RCC 7860 (cell line): ENCODE results near the gene CRIP2.
A peak's percentile ranks its signal among the peaks of the same experiment; 100 is the strongest.

Source experiments
- DNase-seq: peaks from one replicate; pipeline ENCODE4 v3.0.0-alpha.2; 2015; ENCODE audit warnings: low spot score
- FAIRE-seq: peaks from 2 replicates; lab custom pipeline; 2012; peaks lifted over from hg19 to GRCh38; lab: Jason Lieb, UNC

CRIP2 gene

DNA sequence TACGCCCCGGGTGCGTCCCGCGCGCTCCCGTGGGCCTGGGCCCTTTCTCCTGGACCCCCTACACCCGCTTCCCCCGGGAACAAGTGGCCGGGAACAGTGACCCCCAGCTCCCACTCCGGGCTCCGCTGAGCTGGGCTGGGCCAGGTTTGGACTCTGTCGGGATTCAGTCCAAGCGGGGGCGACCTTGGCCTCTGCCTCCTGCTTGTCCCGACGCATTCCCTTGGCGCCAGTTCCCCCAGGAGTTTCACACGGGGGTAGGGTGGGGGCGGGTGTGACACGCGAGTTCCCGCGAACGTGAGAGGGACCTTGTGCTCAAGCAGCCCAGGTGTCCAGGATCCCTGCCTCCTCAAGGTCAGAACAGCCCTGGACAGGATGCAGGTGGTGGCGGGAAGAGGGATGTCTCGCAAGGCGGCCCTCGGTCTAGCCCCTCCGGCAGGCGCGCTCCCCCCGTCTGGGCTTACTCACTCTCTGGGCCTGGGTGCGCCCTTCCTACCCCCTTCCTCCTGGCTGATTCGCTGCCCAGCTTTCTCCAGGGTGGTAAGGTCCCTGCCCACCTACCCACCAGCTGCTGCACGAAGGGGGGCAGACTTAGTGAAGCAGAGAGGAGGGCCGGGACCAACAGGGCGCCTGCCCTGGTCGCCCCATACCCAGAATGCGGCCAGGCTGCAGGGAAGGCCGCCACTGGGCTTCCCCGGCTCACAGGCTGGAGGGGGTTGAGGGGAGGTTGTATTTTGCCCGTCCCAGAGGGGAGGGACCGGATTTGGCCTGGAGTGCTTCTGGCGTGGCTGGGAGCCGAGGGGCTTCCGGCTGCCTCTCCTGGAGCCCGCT, 862 bp downstream of the CRIP2 start:
- no peak for FAIRE-seq
- peak; percentile 36 for DNase-seq

DNA sequence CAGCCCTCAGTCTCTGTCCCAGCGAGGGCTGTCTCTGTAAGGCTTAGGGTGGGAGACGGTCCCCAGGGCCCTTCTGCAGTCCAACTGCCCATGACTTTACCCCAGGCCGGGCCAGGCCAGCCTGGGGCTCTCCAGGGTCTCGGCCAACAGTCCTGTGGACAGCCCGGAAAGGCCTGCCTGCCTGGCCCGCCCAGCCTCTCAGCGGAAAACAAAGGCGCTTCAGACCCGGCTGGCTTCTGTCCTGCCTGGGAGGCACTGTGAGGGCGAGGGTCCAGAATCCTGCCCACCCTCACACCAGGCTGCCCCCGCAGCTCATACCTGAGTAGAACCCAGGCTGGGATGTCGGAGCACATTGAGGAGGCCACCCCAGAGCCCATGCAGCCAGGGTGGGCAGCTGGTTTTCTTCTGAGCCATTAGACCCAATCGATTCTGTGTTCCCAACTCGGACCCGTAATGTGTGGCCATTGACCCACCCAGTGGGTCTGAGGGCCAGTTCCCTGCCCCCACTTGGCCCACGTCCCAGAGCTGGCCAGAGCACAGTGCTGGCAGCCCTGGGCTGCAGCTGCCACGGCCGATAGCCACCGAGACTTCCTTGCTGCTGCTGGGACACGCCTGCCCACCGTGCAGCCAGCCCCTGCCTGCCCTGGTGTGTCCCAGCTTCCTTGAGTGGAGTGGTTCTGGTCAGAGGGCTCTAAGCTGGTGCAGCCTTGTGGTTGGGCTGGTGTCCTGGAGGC, 1.6 kb downstream of the CRIP2 start:
- DNase-seq (peak; percentile 14), FAIRE-seq (no peak)

DNA sequence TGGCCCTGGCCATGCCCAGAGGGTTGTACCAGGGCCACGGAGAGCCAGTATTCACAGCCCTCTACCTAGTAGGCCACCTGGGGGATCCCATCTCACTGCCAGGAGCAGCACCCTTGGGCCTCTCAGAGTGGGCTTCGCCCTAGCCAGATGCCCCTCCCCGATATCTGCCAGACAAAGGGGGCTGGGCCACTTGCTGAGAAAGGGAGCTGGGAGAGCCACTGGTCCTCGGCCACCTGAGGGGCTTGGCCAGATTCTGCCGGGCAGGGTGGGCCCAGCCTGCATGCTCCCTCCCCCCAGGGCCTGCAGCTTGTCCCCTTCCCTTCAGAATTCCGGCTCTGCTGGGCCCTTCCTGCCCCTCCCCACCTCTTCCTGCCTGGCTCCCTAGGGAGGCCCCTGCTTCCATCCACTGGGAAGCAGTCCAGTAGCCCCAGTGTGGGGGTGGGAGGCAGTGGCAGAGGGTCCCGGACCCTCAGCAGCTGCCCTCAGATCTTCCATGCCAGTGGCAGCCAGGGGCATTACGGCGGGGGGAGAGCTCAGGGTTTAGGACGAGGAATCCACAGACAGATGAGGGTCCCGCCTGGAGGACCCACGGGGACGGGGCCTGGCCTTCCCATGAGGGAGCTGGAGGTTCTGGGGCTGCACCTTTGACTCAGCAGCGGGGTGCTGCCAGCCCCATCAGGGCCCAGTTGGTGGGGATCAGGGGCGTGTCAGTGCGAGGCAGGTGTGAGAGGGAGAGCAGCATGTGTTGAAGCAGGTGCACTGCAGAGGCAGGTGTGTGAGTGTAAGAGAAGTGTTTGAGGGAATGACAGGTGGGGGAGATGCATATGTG, 2.4 kb downstream of the CRIP2 start:
- DNase-seq, result no peak

DNA sequence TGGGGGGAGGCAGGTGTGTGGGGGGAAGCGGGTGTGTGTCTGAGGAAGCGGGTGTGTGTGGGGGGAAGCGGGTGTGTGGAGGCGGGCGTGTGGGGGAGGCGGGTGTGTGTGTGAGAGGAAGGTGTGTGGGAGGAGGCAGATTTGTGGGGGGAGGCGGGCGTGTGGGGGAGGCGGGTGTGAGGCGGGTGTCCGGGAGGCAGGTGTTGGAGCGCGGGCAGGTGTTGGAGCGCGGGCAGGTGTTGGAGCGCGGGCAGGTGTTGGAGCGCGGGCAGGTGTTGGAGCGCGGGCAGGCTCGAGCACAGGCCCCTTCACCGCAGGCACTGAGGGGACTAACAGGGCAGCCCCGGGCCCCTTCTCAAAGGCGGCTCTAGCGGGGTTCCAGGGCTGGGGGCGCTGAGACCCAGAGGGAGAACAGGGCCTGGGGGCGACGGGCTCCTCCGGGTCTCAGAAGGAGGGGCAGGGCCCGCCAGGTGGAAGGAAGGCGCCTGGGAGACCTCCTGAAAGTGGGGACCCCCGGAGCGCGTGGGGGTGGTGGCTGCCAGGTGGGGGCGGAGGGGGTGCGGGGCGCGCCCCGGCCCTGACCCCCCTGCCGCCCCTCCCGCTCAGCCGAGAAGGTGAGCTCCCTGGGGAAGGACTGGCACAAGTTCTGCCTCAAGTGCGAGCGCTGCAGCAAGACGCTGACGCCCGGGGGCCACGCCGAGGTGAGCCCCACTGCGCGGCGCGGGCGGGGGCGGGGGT, 3.2 kb downstream of the CRIP2 start:
- no peak for FAIRE-seq
- no peak for DNase-seq

More for the DNA sequence above, 2.4 kb downstream of the CRIP2 start:
- no peak for FAIRE-seq

DNA sequence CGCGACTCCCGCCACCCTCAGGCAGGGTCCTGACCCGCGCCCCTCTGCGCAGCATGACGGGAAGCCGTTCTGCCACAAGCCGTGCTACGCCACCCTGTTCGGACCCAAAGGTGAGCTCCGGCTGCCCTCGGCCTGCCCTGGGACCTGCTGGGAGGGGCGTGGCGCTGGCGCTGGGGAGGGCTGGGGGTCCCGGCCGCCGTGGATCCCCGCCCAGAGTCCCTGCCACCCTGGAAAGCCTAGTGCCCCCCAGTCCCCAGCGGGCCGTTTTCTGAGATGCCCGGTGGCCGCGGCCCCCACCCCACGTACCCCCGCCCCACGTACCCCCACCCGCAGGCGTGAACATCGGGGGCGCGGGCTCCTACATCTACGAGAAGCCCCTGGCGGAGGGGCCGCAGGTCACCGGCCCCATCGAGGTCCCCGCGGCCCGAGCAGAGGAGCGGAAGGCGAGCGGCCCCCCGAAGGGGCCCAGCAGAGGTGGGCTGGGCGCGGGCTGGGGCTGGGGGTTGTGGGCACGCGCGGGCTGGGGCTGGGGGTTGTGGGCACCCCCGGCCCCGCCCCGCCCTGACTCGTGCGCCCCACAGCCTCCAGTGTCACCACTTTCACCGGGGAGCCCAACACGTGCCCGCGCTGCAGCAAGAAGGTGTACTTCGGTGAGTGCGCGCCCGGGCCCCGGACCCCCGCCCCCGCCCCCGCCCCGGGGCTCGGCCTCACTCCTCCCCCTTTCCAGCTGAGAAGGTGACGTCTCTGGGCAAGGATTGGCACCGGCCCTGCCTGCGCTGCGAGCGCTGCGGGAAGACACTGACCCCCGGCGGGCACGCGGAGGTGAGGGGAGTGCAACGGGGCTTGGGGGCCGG, 4.0 kb downstream of the CRIP2 start:
- no peak for DNase-seq

DNA sequence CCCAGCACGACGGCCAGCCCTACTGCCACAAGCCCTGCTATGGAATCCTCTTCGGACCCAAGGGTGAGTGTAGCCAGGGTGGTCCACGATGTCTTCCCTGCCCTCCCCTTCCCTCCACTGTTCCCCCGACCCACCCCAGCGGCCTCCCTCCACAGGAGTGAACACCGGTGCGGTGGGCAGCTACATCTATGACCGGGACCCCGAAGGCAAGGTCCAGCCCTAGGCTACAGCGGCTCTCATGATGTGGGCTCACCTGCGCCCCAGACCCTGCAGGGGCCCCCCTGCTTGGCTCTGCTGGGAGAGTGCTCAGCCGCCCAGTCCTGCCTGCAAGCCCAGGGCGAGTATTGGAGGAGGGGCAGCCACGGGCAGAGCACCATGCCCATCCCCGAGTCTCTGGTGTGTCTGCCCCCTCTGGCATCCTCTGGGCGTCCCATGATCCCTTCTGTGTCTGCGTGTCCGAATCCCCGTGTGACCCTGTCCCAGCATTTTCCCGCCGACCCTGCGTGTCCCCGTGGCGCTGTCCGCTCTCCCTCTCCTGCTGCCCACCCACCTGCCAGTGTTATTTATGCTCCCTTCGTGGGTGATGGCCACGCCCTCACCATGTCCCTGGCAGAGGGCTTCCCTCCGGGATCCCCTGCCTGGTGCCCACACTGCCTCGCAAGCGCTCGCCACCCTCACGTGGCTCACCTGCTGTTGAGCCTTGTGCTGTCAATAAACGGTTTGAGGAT, 5.0 kb downstream of the CRIP2 start:
- no peak for FAIRE-seq

More for the DNA sequence above, 4.0 kb downstream of the CRIP2 start:
- FAIRE-seq, result no peak

DNA sequence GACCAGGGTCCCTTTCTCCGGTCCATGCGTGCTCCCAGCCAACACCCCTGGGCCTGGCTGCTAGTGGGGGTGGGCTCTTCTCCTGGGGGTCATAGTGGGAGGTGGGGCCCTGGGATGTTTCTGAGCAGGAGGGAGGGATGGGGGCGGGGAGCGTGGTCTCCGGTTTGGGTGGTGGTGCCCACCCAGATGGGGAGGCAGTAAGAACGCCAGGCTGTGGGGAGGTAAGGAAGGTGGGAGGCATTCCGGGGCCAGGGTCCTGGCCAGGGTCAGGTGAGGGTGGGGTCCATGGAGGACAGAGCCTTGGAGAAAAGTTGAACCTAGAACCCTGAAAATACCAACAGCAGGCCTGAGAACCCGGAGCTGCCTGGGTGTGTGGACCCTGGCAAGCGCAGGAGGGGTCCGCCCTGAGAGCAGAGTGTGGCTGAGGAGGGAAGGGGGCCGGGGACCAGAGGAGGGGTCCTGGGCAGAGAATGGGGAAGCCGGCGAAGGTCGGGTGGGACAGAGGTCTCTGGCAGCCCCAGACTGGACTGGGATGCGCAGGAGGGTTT, 5.7 kb downstream of the CRIP2 start:
- FAIRE-seq (no peak), DNase-seq (no peak)

More for the DNA sequence above, 5.0 kb downstream of the CRIP2 start:
- no peak for DNase-seq

DNA sequence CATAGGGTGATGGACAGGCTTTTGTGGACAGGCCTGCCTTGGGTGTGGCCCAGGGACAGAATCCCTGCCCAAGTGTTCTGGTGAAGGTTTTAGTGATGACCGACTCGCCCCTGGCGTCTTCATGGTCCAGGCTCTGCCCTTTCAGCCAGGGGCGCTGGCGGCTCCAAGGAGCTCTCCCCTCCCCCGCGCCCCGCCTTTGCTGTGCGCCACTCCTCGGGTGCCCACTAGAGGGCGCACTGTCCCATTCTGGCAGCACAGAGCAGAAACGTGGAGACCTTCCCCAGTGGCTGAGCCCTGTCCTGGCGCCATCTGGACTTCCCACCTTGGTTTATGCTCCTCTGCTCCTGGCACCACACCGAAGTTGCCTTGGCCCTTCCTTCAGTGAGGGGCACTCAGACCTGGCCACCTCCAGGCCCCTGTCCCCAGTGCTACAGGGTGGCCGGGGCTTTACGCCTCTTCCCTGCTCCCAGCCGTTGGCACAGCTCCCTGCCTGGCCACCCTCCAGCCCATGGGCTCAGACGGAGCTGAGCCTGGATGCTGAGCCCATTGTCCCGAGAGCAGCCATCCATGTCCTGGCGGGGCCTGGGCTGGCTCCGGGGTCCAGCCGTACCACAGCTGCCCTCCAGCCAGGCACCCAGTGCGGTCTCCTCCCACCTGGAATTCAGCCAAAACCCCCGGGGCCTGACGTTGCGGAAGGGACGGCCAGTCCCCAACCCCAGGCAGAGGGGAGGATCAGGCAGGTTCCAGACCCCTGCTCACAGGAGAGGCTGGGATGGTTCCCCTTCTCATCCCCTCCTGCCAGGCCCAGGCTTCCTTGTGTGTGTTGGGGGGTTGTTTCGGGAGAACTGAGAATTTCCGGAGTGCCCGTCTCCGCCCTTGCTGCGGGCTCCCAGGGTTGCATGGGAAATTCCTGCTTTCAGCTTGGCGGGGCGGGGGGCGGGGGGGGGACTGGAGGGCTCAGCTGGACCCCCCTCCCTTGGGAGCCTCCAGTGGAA, 6.5 kb downstream of the CRIP2 start:
- no peak for FAIRE-seq
- DNase-seq, result peak; percentile 72

DNA sequence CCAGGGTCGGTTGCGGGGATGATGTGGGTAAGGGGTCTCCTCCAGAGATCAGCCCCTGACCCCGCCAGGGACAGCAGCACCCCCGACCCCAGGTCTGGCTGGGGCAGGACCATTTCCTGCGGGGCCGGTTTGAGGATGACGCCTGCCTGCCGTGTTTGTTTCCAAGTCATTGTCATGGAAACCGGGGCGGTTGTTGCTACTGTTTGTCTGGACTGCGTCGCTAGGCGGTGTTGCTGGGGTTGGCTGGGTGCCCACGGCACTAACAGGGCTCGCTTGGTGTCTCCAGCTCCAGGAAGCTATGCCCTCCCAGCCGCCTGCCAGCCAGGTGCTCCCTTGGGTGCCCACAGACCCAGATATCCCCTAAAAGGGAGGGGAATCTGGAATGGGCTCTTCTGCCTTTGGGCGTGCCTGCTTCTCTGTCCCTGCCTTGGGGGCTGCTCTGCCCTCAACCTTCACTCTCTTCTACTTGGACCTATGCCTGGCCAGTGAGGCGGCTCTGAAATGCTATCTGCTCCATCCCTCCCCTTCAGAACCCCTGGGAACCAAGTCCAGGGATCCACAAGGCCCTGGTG, 7.4 kb downstream of the CRIP2 start:
- peak; percentile 91 for DNase-seq
- FAIRE-seq, result no peak

DNA sequence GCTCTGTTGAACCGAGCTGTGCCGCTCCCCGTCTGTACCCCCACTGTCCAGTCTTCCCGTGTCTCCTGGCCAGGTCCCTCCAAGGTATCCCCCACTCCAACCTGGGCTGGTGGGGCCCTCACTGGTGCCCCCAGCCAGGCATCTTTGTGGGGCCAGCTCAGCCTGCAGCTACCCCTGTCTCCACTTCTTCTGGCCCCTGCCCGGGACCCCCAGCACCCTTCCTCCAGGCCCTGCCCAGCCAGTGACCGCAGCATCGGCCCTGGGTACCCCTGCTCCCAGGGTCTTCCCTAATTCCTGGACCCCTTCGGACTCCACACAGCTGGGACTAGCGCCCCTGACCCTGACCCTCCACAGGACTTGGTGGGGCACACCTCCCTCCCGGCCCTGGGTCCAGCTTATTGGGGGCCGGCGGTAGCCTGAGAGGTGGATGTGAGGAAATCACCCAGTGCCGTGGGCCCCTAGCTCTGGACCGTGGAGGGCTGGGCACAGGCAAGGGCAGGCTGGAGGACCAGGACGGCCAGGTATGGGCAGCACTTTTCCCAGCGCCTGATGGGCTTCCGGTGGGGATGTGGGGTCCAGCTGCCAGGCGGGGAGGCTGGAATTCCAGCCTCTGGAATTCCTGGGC, 8.0 kb downstream of the CRIP2 start:
- FAIRE-seq, result no peak
- no peak for DNase-seq

DNA sequence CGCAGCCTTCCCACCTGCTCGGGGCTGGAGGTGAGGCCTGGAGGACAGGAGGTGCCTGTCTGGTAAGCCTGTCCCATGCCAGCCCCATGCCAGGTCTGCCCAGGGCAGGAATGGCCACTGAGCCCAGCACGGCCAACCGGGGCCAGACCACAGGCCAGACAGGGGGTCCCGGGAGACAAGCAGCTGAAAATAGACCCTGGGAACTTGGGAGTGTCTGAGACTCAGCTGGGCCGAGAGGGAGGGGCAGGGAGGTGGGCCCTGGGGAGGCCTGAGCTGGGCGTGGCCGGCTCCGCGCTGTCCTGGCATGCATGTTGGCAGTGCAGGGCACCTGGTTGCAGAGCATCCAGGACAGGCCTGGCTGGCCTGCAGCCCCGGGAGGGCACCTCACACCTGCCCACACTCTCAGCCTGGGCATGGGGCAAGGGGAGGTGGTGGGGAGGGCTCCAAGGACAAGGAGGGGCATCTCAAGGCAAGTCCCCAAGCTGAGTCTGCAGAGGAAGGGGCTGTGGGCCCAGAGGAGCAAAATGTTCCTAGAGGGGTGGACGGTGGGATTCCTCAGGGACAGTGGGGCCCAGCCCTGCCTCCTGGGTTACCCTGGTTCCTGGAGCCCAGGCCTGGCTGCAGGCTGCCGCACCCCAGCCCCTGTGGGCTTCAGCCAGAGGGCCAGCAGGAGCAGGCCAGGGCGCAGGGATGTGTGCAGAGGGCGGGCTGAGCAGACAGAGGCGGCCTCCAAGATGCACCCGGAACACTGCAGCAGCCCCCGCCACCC, 8.9 kb downstream of the CRIP2 start:
- no peak for FAIRE-seq
- no peak for DNase-seq

DNA sequence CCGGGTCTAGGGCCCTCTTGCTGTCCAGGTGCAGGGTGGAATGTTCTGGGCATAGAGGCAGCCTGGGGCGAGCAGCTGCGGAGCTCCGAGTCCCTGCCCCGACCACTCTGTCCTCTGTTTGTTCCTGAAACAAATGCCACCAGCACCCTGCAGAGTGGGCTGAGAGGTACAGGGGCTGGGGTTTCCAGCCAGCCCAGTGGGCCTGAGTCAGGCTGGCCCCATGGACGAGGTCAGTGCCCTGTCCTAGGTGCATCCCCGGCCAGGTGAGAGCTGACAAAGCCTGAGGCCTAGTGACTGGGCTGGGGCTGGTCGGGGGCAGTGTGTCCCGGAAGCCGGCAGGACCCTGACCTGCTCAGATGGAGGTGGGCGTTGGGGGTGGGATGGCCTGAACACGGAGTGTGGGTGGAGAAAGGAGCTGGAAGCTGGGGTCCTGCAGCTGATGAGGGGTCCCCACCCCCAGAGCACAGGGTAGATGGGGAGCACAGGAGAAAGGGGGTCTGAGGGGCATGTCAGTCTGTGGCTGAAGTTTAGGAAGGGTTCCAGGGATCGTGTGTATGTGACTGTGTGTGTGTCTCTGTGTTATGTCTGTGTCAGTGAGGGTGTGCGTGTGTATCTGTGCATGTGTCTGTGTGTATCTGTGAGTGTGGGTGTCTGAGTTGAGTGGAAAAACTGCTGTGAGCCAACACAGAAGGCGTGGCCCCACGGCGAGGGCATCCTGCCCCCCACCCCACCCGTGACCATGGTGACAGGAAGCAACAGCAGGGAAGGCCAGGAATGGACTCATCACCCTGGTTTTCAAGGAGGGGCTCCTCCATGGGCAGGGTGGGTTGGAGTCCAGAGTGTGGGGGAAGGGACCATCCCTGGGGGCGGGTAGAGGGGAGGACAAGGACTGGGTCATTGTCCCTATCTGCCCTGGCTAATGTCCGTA, 9.7 kb downstream of the CRIP2 start:
- FAIRE-seq (no peak), DNase-seq (no peak)

DNA sequence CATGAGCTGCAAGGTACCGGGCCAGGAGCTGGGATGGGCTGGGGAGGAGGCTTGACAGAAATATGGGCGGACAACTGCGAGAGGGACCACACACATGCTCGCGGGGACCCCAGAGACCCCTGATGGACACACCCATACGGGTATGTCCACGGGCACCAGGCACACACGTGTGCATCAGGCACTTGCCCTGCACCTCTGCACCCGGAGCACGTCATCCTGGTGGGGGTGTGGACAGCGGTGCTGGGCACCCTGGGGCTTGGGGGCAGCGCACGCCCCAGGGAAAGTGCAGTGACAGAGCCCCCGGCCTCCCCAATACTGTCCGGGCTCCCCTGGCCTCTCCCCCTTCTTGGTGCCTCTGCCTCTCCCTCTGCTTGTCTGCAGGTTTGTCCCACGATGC, 10.4 kb downstream of the CRIP2 start:
- FAIRE-seq (no peak), DNase-seq (no peak)

DNA sequence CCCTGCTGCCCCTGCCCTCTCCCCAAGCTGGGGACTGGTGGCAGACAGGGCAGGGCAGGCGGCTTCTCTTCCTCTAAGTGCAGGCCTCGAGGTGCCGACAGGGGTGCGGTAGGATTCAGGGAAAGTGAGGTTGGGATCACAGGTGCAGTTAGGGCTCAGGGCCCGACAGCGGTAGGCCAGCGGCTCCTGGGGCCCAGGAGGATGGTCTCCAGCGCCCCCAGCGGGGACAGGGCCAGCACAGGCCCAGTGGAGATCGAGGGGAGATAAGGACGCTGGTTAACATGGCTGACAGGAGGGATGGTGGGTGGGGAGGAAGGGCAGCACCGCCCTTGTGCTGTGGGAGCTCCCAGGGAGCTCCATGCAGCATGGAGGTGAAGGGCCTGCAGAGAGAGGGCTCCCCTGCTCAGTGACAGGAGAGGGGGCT, 11.1 kb downstream of the CRIP2 start:
- no peak for DNase-seq
- no peak for FAIRE-seq
